Measurements from ENCODE around the gene DCBLD2. TPM values are rescaled to one million over a fixed set of nuclear protein-coding genes. Genes with fewer than 3 reads are reported as not detected.

Gene DCBLD2
- total and polyA plus RNA-seq, 2 experiments from 2014 or later = 16.8 to 27.9 TPM

DNA sequence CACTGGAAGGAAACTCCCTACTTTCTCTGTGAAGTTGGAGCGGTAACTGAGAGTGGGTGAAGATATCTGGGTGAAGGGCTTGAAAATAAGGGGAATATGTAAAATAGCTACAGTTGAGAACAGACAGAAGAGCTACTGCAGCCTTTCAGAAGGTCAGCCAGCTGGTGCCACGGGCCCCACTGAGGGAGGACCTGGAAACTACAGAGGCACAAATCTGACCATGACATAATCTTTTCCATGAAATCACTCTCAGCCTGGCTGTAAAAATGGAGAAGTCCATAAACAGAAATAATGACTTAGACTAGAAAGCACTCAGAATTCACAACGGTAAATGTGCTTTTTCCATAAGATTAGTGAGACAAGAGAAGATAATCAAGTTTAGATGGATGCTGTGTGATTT, 91.9 kb downstream of the DCBLD2 start:
- no peak overlapping the region for H3K4me2 ChIP-seq

DNA sequence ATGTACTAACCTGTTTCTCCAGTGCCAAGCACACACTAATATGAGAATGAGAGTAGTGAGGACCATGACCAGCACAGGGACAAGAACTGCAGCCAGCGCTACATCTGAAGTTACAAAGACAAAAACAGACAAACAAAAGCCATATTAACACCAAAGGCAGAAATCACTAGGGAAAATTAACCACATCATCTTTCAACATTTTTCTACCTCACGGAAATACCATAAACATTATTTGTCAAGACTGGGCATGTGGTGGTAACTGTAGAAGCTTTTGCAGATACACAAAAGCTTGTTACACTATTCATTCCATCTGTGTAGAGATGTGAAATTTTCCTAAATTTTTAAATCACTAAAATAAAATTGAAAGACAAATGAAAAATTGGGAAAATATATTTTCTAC, 93.4 kb downstream of the DCBLD2 start:
- Histone ChIP-seq H3K9me3 (ENCODE audit: low read depth) (no peaks in the 10 kb centered on the region), H2AFZ (no peak overlapping the region), H3K27me3 (no peaks in the 10 kb centered on the region), H3K36me3 (replicated peaks; ENCODE audit: insufficient read depth, low read depth) (no peaks in the 10 kb centered on the region), H3K9me2 (replicated peaks; ENCODE audit: insufficient read depth) (no peaks in the 10 kb centered on the region), H3K79me2 (no peaks in the 10 kb centered on the region), H3K4me2 (no peak overlapping the region), H3K4me3 (no peak overlapping the region), H3K27ac (no peak overlapping the region), H3K4me1 (ENCODE audit: insufficient read depth) (no peaks in the 10 kb centered on the region), H4K20me1 (ENCODE audit: insufficient read depth, poor library complexity, severe bottlenecking) (no peaks in the 10 kb centered on the region)
- no peak for DNase-seq (ENCODE audit: low spot score)
- TF ChIP-seq EZH2phosphoT487 (IDR thresholded peaks at IDR 0.05; ENCODE audit: low read depth, severe bottlenecking, unreplicated experiment) = no peak
- WGBS (ENCODE audit: low lambda C conversion rate, missing lambda C conversion rate) = 94% methylated on average over 2 of the region's 2 CpGs

More for the DNA sequence above, 91.9 kb downstream of the DCBLD2 start:
- TF ChIP-seq, protein P1, sequence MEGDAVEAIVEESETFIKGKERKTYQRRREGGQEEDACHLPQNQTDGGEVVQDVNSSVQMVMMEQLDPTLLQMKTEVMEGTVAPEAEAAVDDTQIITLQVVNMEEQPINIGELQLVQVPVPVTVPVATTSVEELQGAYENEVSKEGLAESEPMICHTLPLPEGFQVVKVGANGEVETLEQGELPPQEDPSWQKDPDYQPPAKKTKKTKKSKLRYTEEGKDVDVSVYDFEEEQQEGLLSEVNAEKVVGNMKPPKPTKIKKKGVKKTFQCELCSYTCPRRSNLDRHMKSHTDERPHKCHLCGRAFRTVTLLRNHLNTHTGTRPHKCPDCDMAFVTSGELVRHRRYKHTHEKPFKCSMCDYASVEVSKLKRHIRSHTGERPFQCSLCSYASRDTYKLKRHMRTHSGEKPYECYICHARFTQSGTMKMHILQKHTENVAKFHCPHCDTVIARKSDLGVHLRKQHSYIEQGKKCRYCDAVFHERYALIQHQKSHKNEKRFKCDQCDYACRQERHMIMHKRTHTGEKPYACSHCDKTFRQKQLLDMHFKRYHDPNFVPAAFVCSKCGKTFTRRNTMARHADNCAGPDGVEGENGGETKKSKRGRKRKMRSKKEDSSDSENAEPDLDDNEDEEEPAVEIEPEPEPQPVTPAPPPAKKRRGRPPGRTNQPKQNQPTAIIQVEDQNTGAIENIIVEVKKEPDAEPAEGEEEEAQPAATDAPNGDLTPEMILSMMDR (IDR thresholded peaks at IDR 0.05; ENCODE audit: poor library complexity) = no peak
- no peak for TF ChIP-seq EZH2 (IDR thresholded peaks at IDR 0.05; ENCODE audit: borderline replicate concordance)
- TF ChIP-seq EZH2phosphoT487 (IDR thresholded peaks at IDR 0.05; ENCODE audit: low read depth, severe bottlenecking, unreplicated experiment) = no peak
- Histone ChIP-seq H3K27ac (no peak overlapping the region), H3K4me1 (ENCODE audit: insufficient read depth) (no peaks in the 10 kb centered on the region), H4K20me1 (ENCODE audit: insufficient read depth, poor library complexity, severe bottlenecking) (no peaks in the 10 kb centered on the region), H3K27me3 (no peaks in the 10 kb centered on the region), H3K79me2 (no peaks in the 10 kb centered on the region), H3K9me3 (ENCODE audit: low read depth) (no peaks in the 10 kb centered on the region), H2AFZ (no peak overlapping the region), H3K9me2 (replicated peaks; ENCODE audit: insufficient read depth) (no peaks in the 10 kb centered on the region), H3K4me3 (no peak overlapping the region), H3K36me3 (replicated peaks; ENCODE audit: insufficient read depth, low read depth) (no peaks in the 10 kb centered on the region)
- DNase-seq (ENCODE audit: low spot score) = peak; percentile 25
- 75% methylated on average over 3 of the region's 3 CpGs for WGBS (ENCODE audit: low lambda C conversion rate, missing lambda C conversion rate)

DNA sequence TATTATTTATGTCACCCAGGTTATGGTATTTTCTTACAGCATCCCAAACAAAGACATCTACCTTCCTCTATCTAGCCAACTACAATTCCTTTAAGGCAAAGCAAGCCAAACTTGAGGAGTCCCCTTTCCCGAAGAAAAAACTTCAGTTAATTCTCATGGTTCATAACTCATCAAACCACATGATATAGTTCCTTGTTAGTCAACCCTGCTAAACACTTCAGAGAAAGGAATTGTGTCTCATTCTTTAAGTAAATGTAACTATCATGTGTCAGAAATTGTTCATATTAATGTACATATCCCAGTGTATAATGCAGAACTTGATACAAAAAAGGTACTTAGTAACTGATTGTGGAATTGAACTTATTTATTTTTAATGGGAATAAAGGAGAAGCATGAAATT, 93.9 kb downstream of the DCBLD2 start:
- WGBS (ENCODE audit: low lambda C conversion rate, missing lambda C conversion rate) = 100% methylated on average over 1 of the region's 1 CpG
- H3K36me3 ChIP-seq (replicated peaks; ENCODE audit: insufficient read depth, low read depth) = no peaks in the 10 kb centered on the region
- no peaks in the 10 kb centered on the region for H3K9me3 ChIP-seq (ENCODE audit: low read depth)
- TF ChIP-seq EZH2phosphoT487 (IDR thresholded peaks at IDR 0.05; ENCODE audit: low read depth, severe bottlenecking, unreplicated experiment) (no peak), EZH2 (IDR thresholded peaks at IDR 0.05; ENCODE audit: borderline replicate concordance) (no peak)
- TF ChIP-seq, protein P1 (IDR thresholded peaks at IDR 0.05; ENCODE audit: poor library complexity) = no peak
- no peaks in the 10 kb centered on the region for H3K4me1 ChIP-seq (ENCODE audit: insufficient read depth)
- no peak overlapping the region for H3K27ac ChIP-seq
- H3K27me3 ChIP-seq = no peaks in the 10 kb centered on the region
- no peak overlapping the region for H3K4me3 ChIP-seq
- H3K9me2 ChIP-seq (replicated peaks; ENCODE audit: insufficient read depth) = no peaks in the 10 kb centered on the region
- no peak overlapping the region for H2AFZ ChIP-seq
- no peak for DNase-seq (ENCODE audit: low spot score)
- H3K79me2 ChIP-seq = no peaks in the 10 kb centered on the region
- no peak overlapping the region for H3K4me2 ChIP-seq
- no peaks in the 10 kb centered on the region for H4K20me1 ChIP-seq (ENCODE audit: insufficient read depth, poor library complexity, severe bottlenecking)

DNA sequence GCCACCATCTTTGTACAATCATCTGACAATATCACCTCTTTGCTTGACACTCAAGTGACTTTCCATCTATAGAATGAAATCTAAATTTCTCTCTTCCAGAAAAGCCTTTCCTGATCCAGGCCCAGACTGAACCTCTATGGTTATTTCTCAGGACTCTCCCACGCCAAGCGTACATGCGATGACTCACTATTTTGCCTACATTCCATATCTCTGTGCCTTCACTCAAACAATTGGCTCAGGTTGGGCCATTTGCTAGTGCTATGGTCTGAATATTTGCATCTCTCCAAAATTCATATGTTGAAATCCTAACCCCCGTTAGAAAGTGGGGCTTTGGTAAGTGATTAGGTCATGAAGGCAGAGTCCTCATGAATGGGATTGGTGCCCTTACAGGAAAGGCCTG, 94.5 kb downstream of the DCBLD2 start:
- no peak for DNase-seq (ENCODE audit: low spot score)
- H3K27ac ChIP-seq = no peak overlapping the region
- TF ChIP-seq EZH2phosphoT487 (IDR thresholded peaks at IDR 0.05; ENCODE audit: low read depth, severe bottlenecking, unreplicated experiment) = no peak
- TF ChIP-seq EZH2 (IDR thresholded peaks at IDR 0.05; ENCODE audit: borderline replicate concordance) = no peak
- TF ChIP-seq, protein P1 (IDR thresholded peaks at IDR 0.05; ENCODE audit: poor library complexity) = no peak
- no peak overlapping the region for H3K4me3 ChIP-seq
- 96% methylated on average over 4 of the region's 4 CpGs for WGBS (ENCODE audit: low lambda C conversion rate, missing lambda C conversion rate)
- no peaks in the 10 kb centered on the region for H3K4me1 ChIP-seq (ENCODE audit: insufficient read depth)
- H4K20me1 ChIP-seq (ENCODE audit: insufficient read depth, poor library complexity, severe bottlenecking) = no peaks in the 10 kb centered on the region
- no peaks in the 10 kb centered on the region for H3K9me3 ChIP-seq (ENCODE audit: low read depth)
- no peaks in the 10 kb centered on the region for H3K36me3 ChIP-seq (replicated peaks; ENCODE audit: insufficient read depth, low read depth)
- H3K4me2 ChIP-seq = no peak overlapping the region
- no peaks in the 10 kb centered on the region for H3K27me3 ChIP-seq
- H3K9me2 ChIP-seq (replicated peaks; ENCODE audit: insufficient read depth) = no peaks in the 10 kb centered on the region
- H3K79me2 ChIP-seq = no peaks in the 10 kb centered on the region
- no peak overlapping the region for H2AFZ ChIP-seq

Data from hepatocyte (in vitro differentiated cells).